ENCODE results near the gene HSPA1B.

DNA sequence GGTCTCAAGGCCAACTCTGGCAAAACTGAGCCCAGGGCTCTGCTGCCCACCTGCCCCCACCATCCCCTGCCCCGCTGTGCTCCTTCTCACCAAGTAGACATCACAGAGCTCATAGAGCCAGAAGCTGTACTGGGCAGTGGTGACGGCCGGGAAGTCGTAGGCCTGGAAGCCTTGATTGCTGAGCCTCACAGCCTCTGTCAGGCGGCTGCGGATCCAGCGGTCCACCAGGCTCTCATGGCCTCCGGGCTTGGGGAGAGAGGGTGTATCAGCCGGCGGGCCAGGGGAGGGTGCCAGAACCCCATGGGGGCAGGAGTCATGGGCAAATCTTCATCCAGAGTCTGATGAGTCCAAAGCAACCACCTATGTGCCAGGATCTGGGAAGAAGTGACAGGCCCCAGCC lies 47.6 kb upstream of the HSPA1B start:
- TF ChIP-seq CTCF (IDR thresholded peaks at IDR 0.05) (no peak), CHD2 (IDR thresholded peaks at IDR 0.05; ENCODE audit: low read length, partially characterized antibody) (no peak), YY1 (IDR thresholded peaks at IDR 0.05; ENCODE audit: low read depth) (no peak), JUND (IDR thresholded peaks at IDR 0.05) (no peak), RFX5 (IDR thresholded peaks at IDR 0.05; ENCODE audit: low read length) (no peak), SIN3A (IDR thresholded peaks at IDR 0.05; ENCODE audit: borderline replicate concordance, low read depth, low read length) (no peak), POLR2AphosphoS5 (IDR thresholded peaks at IDR 0.05; ENCODE audit: low read depth, low read length) (no peak), FOXM1 (IDR thresholded peaks at IDR 0.05; ENCODE audit: low read depth) (no peak), TAF1 (IDR thresholded peaks at IDR 0.05; ENCODE audit: borderline replicate concordance, low read depth, low read length) (no peak)
- TF ChIP-seq, protein P1, sequence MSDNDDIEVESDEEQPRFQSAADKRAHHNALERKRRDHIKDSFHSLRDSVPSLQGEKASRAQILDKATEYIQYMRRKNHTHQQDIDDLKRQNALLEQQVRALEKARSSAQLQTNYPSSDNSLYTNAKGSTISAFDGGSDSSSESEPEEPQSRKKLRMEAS (IDR thresholded peaks at IDR 0.05; ENCODE audit: low read depth) = no peak
